ENCODE measurements around the gene SPN. TPM values are rescaled to one million over a fixed set of nuclear protein-coding genes. Genes with fewer than 3 reads are reported as not detected.
"Not testable (repeated sequence)": the region's sequence is repeated elsewhere in the genome, so short reads cannot be mapped to it uniquely, and the experiment has no call there.

The SPN gene
- total RNA-seq, 4 donors from 2014 or later: 1.1 to 1.5 (median 1.3) TPM

DNA sequence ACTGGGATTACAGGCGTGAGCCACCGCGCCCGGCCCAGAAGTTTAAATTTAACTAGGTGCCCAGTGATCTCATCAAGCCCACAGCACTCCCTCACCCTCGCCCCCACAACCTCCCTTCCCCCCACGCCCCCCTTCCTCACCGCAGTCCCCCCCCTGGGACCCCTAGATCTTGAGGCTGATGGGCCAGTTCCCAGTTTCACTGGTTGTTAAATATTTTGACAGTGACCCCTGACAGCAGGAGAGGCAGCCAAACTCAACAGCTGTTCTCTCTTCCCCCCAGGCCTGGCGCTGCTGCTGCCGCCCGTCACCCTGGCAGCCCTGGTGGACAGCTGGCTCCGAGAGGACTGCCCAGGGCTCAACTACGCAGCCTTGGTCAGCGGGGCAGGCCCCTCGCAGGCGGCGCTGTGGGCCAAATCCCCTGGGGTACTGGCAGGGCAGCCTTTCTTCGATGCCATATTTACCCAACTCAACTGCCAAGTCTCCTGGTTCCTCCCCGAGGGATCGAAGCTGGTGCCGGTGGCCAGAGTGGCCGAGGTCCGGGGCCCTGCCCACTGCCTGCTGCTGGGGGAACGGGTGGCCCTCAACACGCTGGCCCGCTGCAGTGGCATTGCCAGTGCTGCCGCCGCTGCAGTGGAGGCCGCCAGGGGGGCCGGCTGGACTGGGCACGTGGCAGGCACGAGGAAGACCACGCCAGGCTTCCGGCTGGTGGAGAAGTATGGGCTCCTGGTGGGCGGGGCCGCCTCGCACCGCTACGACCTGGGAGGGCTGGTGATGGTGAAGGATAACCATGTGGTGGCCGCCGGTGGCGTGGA lies 31.5 kb downstream of the SPN start:
- peaks cover 0 to 7% (median 0%) of the 10 kb centered on the region in 3 donors for H3K36me3 ChIP-seq
- WGBS, 2 donors: 79 to 88% methylated on average over 28 of the region's 41 CpGs
- no peaks in the 10 kb centered on the region for H3K27me3 ChIP-seq
- TF ChIP-seq, protein P1, sequence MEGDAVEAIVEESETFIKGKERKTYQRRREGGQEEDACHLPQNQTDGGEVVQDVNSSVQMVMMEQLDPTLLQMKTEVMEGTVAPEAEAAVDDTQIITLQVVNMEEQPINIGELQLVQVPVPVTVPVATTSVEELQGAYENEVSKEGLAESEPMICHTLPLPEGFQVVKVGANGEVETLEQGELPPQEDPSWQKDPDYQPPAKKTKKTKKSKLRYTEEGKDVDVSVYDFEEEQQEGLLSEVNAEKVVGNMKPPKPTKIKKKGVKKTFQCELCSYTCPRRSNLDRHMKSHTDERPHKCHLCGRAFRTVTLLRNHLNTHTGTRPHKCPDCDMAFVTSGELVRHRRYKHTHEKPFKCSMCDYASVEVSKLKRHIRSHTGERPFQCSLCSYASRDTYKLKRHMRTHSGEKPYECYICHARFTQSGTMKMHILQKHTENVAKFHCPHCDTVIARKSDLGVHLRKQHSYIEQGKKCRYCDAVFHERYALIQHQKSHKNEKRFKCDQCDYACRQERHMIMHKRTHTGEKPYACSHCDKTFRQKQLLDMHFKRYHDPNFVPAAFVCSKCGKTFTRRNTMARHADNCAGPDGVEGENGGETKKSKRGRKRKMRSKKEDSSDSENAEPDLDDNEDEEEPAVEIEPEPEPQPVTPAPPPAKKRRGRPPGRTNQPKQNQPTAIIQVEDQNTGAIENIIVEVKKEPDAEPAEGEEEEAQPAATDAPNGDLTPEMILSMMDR (IDR thresholded peaks at IDR 0.05): no peak
- TF ChIP-seq EP300 (IDR thresholded peaks at IDR 0.05) (no peak), POLR2A (IDR thresholded peaks at IDR 0.05) (no peak)
- no peak for DNase-seq (ENCODE audit: low spot score in 2 of 2)
- H3K4me1 ChIP-seq: no peaks in the 10 kb centered on the region
- H3K4me3 ChIP-seq: no peak overlapping the region
- no peak overlapping the region for H3K27ac ChIP-seq
- H3K9me3 ChIP-seq: peaks cover 0 to 7% (median 0%) of the 10 kb centered on the region in 4 donors

- H3K4me1 ChIP-seq; H3K27ac ChIP-seq; H3K27me3 ChIP-seq; DNase-seq (ENCODE audit: low spot score in 2 of 2); H3K36me3 ChIP-seq; H3K9me3 ChIP-seq; H3K4me3 ChIP-seq: not testable (repeated sequence)
- 97 to 98% methylated on average over 3 of the region's 3 CpGs for WGBS, 2 donors
These were observed 32.6 kb downstream of the SPN start for GRCh38 chr16:29695675-29696074.

DNA sequence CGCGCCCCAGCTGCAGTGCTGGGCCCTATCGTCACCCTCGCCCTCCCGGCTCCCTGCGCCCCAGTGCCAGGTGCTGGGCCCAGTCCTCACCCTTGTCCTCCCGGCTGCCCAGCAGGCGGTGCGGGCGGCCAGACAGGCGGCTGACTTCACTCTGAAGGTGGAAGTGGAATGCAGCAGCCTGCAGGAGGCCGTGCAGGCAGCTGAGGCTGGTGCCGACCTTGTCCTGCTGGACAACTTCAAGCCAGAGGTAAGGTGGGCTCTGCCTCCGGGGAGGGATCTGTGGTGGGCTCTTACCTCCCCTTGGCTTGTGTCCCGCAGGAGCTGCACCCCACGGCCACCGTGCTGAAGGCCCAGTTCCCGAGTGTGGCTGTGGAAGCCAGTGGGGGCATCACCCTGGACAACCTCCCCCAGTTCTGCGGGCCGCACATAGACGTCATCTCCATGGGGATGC lies 33.9 kb downstream of the SPN start:
- Histone ChIP-seq H3K9me3 (peaks cover 0 to 7% (median 0%) of the 10 kb centered on the region in 4 donors), H3K36me3 (peaks cover 0 to 7% (median 0%) of the 10 kb centered on the region in 3 donors), H3K27ac (no peak overlapping the region), H3K4me1 (no peaks in the 10 kb centered on the region), H3K4me3 (no peak overlapping the region), H3K27me3 (no peaks in the 10 kb centered on the region)
- TF ChIP-seq, protein P1 (IDR thresholded peaks at IDR 0.05): no peak
- TF ChIP-seq EP300 (IDR thresholded peaks at IDR 0.05) (no peak), POLR2A (IDR thresholded peaks at IDR 0.05) (no peak)
- no peak for DNase-seq (ENCODE audit: low spot score in 2 of 2)
- 90 to 93% methylated on average over 14 to 18 of the region's 21 CpGs for WGBS, 2 donors

DNA sequence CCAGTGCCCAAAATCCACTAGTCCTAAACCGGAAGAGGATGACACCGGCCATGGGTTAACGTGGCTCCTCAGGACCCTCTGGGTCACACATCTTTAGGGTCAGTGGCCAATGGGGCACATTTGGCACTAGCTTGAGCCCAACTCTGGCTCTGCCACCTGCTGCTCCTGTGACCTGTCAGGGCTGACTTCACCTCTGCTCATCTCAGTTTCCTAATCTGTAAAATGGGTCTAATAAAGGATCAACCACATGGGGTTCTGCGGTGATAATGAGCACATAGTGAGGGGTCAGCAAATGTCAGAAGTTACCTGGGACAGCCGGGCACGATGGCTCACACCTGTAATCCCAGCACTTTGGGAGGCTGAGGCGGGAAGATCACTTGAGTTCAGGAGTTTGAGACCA lies 34.3 kb downstream of the SPN start:
- TF ChIP-seq EP300 (IDR thresholded peaks at IDR 0.05) (no peak), POLR2A (IDR thresholded peaks at IDR 0.05) (no peak)
- TF ChIP-seq, protein P1 (IDR thresholded peaks at IDR 0.05): no peak
- Histone ChIP-seq H3K27me3 (no peaks in the 10 kb centered on the region), H3K4me3 (no peak overlapping the region), H3K27ac (no peak overlapping the region), H3K4me1 (peaks cover 0 to 1% (median 0%) of the 10 kb centered on the region in 4 donors), H3K36me3 (peaks cover 0 to 7% (median 0%) of the 10 kb centered on the region in 3 donors), H3K9me3 (peaks cover 0 to 7% (median 0%) of the 10 kb centered on the region in 4 donors)
- WGBS, 2 donors: 93 to 98% methylated on average over 7 of the region's 7 CpGs
- DNase-seq (ENCODE audit: low spot score in 2 of 2): no peak

GRCh38 chr16:29698042-29698441 lies 35.0 kb downstream of the SPN start:
- no peaks in the 10 kb centered on the region for H3K27me3 ChIP-seq
- no peak overlapping the region for H3K4me3 ChIP-seq
- TF ChIP-seq EP300 (IDR thresholded peaks at IDR 0.05) (no peak), POLR2A (IDR thresholded peaks at IDR 0.05) (no peak)
- TF ChIP-seq, protein P1 (IDR thresholded peaks at IDR 0.05): no peak
- peaks cover 0 to 7% (median 0%) of the 10 kb centered on the region in 3 donors for H3K36me3 ChIP-seq
- H3K4me1 ChIP-seq: peaks cover 0 to 5% (median 0%) of the 10 kb centered on the region in 4 donors
- H3K27ac ChIP-seq: no peak overlapping the region
- DNase-seq (ENCODE audit: low spot score in 2 of 2): no peak
- 81 to 84% methylated on average over 2 of the region's 2 CpGs for WGBS, 2 donors
- H3K9me3 ChIP-seq: peaks cover 0 to 7% (median 0%) of the 10 kb centered on the region in 4 donors

Data from tibial nerve (tissue), 4 donors.